CD4-positive, alpha-beta T cell treated with Interleukin-2 at 100 ng/mL for 4 hours (primary cell): Measurements from ENCODE around the gene ACER1.
"Not testable (repeated sequence)": the region's sequence is repeated elsewhere in the genome, so short reads cannot be mapped to it uniquely, and the experiment has no call there.

ENCODE experiments used
- DNase-seq: peaks from one replicate; pipeline ENCODE4 v3.0.0-alpha.2; 2020; ENCODE audit warnings: low spot score

Gene ACER1

DNA sequence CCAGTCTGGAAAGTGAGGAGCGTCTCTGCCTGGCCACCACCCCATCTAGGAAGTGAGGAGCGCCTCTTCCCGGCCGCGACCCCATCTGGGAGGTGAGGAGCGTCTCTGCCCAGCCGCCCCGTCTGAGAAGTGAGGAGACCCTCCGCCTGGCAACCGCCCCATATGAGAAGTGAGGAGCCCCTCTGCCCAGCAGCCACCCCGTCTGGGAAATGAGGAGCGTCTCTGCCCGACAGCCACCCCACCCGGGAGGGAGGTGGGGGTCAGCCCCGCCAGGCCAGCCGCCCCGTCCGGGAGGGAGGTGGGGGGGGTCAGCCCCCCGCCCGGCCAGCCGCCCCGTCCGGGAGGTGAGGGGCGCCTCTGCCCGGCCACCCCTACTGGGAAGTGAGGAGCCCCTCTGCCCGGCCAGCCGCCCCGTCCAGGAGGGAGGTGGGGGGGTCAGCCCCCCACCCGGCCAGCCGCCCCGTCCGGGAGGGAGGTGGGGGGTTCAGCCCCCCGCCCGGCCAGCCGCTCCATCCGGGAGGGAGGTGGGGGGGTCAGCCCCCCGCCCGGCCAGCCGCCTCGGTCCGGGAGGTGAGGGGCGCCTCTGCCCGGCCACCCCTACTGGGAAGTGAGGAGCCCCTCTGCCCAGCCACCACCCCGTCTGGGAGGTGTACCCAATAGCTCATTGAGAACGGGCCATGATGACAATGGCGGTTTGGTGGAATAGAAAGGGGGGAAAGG, 22.1 kb upstream of the ACER1 start:
- not testable (repeated sequence) for DNase-seq

DNA sequence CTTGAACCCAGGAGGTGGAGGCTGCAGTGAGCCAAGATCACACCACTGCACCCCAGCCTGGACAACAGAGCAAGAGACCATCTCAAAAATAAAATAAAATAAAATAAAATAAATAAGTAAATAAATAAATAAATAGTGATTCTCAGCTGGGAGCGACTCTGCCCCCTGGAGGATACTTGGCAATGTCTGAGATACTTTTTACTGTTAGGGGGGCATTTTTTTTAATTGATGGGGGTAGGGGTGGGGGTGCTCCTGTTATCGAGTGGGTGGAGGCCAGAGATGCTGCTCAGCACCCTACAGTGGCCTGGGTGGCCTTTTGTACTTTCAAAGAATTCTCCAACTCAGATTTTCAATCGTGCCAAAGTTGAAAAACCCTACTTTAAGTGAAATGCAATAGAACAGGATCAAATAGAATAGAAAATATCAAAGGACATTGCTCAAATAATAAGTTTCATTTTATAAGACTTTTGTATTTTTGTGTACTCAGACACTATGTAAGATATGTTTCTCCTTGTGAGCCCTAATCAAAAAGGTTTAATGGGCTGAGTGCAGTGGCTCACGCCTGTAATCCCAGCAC, 20.8 kb upstream of the ACER1 start:
- DNase-seq = no peak

DNA sequence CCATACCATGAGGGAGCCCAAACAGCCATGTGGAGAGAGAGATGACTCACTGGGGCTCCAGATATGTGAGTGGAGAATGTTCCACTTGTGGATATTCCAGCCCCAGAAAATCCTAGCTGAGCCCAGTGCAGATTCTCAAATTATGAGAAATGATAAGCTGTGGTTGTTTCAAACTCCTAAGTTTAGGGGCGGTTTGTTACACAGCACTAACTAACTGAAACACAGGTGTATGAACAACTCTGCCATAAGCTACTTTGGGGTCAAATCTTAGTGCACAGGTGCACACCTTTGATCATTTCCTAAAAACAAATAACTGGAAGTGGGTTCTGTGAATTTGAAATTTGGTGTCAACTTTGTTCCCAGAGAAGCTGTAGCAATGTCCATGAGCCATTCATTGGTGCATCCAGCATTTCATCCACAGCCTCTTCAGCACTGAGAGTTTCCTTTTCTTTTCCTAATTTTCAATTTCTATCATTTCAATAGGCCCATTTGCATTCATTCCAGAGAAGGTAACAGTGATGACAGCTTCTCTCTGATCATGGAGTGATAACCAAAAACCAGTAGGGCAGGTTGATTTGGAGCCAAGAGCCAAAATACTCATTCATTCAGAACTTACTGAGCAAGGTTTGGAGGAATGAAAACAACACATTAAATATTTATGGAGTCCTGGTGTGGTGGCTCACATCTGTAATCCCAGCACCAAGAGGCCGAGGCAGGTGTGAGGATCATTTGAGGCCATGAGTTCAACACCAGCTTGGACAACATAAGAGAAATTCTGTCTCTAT, 19.2 kb upstream of the ACER1 start:
- no peak for DNase-seq

DNA sequence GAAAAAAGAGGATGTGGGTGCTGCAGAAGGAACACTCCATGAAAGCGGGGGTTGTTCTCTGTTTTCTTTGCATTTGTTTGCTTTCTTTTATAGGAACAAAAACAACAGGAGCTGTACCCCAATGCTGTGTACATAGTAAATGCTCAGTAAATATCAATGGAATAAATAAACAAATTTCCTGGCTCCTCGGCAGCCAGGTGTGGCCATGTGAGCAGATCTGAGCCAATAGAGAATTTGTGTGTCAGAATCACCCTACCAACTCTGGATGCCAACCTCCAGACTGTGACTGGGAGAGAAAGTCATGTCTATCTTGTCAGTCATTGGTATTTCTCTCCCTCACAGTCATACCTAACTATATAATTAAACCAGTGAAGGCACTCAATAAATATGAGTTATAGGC, 17.3 kb upstream of the ACER1 start:
- DNase-seq = no peak

DNA sequence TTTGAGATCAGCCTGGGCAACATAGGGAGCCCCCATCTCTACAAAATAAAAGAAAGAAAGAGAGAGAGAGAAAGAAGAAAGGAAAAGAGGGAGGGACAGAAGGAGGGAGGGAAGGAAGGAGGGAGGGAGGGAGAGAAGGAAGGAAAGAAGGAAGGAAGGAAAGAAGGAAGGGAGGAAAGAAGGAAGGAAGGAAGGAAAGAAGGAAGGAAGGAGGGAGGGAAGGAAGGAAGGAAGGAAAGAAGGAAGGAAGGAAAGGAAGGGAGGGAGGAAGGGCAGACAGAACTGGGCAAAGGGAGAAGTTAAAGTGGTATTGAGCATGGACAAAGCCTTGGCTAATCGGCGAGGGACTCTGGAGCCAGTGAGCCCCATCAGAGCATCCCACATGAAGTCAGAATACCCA, 15.9 kb upstream of the ACER1 start:
- DNase-seq = not testable (repeated sequence)

DNA sequence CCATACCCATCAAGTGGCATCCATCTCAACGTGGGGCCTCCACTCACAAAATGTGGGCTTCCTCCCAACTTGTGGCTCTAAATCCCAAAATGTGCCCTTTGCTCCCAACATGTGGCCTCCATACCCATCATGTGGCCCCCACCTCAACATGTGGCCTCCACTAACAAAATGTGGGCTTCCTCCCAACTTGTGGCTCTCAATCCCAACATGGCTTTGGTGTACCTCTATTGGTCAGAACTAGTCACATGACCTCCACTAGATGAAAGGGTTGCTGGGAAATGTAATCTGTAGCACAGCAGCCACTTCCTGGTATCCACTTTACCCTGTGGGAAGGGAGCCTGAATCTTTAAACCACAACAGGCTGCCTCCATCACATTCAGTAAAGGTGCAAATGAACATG, 10.1 kb upstream of the ACER1 start:
- no peak for DNase-seq

DNA sequence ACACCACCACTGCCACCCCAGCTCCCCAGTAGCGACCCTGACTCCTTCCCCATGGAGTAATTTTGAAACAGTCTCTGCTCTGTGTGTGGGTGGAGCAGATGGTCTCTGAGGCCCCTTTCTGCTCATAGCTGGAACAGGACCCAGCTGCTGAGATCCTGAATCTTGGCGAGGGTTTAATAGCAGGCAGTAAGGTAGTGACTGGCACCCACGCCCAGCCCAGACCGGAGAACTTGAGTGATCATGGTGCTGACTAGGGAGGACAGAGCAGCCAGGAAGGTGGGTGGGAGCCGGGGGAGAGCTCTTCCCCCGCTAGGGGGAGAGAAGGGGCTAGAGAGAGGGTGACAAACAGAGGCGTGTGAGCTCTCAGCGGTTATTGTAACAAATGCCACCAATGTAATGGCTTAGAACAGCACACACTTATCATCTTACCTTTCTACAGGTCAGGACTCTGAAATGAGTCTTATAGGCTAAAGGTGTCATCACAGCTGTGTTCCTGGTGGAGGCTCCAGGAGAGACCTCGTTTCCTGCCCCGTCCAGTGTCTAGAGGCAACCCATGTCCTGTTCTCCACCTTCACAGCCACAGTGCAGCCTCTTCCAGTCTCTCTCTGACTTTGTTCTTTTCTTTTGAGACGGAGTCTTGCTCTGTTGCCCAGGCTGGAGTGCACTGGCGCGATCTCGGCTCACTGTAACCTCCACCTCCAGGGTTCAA, 7.2 kb upstream of the ACER1 start:
- no peak for DNase-seq

DNA sequence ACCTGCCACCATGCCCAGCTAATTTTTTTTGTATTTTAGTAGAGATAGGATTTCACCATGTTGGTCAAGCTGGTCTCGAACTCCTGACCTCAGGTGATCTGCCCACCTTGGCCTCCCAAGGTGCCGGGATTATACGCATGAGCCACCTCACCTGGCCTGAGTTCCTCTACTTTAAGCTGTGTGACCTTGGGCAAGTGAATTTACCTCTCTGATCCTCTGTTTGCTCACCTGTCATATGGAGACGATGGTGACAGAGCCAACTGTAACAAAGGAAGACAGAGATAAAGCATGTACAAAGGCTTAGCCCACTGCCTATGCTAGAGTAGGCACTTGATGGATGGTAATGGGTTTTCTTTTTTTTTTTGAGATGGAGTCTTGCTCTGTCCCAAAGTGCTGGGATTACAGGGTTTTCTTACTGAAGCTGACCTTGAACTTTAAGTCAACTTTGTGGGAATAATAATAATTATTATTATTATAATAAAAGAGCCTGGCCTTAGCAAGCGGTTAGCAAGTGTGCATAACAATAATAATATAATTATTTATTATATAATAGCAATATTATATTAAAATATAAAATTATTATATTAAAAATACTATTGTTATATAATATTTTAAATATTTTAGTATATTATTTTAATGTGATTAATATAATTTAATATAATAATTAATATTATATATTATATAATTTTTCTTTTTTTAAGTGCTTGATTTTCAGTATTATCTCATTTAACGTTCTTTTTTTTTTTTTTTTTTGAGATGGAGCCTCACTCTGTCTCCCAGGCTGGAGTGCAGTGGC, 1.3 kb upstream of the ACER1 start:
- no peak for DNase-seq

DNA sequence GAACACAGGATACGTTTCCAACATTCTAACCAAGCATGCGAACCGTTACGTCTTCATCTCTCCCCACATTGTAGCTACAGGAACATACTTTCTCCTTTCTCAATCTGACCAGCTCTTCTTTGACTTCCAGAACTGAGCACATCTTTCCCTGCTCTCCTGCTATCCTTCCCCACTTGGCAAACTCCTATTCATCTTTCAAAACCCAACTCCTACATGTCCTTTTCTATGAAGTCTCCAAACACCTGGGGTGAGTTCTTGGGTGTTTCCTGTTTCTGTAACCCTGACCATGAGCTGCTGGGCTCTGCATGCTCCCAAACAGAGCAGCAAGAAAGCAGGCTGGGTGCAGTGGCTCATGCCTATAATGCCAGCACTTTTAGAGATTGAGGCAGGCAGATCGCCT, 6.6 kb downstream of the ACER1 start:
- DNase-seq = no peak

DNA sequence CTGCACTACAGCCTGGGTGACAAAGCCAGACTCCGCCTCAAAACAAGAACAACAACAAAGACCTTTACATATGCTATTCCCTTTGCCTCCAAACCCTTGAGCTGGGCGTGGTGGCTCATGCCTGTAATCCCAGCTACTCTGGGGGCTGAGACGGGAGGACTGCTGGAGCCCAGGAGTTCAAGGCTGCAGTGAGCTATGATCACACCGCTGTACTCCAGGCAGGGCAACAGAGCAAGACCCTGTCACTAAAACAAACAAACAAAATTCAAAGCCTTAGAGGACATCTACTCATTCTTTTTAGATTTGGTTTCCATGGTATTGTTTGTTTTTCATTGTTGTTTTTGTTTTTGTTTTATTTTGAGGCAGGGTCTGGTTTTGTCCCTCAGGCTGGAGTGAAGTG, 7.8 kb downstream of the ACER1 start:
- no peak for DNase-seq

DNA sequence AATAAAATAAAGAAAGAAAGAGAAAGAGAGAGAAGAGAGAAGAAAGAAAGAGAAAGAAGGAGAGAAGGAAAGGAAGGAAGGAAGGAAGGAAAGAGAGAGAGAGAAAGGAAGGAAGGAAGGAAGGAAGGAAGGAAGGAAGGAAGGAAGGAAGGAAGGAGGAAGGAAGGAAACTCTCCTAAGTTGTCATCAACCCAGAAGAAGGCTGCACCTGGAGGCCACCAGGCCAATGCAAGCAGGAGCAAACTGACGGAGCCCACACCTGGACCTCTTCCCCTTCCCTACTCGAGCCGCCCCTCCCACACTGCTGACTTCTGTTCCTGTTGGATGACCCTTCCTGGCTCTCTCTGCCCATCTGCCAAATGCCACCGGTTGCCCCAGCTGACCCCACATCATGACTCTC, 8.7 kb downstream of the ACER1 start:
- no peak for DNase-seq

DNA sequence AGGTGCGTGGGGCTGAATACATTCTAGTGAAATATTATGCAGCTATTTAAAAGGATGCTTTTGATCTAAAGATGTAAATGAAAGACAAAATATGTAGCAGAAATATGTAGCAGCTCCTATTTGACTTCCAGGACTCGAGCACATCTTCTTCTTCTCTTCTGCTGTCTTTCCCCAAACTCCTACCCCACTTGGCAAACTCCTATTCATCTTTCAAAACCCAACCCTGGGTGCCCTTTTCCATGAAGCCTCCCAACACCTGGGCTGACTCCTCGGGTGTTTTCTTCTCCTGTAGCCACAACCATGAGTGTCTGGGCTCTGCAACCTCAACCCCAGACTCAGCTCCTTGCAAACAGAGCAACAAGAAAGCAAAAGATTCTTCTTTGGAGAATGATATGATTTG, 11.1 kb downstream of the ACER1 start:
- no peak for DNase-seq

DNA sequence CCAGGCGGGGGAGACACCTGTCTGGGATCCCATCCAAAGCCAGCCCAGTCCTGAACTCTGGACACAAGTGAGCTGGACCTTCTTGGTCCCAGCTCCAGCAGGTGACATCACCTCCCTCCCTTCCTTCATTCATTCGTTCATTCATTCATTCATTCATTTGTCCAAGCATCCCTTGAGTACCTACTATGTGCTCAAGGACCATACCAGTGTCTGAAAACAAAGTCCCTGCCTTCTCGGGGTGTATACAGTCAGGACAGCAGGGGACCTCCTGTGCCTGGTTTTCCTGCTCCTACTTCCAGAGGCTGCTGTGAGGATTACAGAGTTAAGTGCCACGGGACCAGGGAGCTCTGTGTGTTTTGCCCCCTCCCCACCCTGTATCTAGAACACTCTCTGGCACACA, 14.0 kb downstream of the ACER1 start:
- DNase-seq = no peak

DNA sequence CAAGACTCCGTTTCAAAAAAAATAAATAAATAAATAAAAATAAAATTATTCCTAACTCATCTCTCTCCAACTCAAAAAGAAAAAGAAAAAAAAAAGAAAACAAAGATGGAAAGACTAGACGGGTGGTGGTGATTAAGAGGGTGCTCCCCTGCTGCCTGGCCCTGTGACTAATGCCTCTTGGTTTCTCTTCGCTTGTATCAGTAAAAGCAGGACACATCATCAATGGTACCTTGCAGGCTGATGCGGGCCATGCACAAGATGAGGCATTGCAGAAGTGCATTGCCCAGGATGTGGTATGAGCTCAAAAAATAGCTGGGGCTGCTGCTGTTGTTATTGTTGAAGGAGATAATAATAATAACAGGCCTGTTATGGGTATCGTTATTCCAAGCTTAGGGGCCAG, 14.6 kb downstream of the ACER1 start:
- DNase-seq = no peak

DNA sequence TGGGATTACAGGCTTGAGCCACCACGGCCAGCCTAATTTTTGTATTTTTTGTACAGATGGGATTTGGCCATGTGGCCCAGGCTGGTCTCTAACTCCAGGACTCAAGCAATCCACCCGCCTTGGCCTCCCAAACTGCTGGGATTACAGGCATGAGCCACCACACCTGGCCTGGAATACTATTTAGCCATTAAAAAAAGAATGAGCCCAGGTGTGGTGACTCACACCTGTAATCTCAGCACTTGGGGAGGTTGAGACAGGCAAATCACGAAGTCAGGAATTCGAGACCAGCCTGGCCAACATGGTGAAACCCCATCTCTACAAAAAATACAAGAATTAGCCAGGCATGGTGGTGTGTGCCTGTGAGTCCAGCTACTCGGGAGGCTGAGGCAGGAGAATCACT, 17.8 kb downstream of the ACER1 start:
- not testable (repeated sequence) for DNase-seq

DNA sequence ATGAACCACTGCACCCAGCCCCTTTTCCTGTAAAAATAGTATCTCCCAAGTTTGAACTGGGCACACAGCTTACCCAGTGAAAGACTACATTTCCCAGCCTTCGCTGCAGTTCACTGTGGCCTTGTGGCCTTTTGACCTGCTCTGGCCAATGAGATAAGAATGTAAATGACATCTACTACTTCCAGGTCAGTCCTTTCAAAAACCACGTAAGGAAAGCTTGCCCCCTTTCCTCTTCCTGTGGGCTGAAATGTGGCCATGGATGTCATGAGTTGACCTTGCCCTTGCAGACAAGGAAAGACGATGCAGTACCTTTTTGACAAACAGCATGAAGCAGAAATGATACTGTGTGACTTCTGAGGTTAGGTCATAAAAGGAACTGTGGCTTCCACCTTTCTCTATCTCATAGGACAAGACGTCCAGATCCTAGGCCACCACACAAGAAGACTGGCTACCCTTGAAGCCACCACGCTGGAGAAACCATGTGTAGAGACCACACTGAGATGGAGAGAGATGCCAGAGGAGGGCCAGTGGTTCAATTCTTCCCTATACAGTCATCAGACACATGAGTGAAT, 19.9 kb downstream of the ACER1 start:
- DNase-seq = no peak

DNA sequence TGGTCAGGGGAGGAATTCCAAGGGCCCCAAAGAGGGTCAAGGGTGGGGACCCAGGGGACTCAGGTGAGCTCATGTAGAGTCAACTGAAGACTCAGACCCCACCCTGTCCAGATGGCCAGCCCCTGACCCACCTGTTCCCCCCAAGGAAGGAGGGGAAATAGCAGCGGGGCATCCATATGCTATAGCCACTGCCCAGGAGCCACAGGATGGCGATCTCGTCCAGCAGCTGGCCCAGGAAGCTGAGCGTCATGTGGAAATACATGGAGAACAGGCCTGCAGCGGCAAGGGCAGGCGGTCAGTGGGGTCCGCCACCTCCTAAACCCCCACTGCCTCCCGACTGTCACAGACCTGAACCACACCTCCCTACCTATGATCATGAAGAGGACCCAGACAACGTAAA, 21.4 kb downstream of the ACER1 start:
- DNase-seq = no peak

DNA sequence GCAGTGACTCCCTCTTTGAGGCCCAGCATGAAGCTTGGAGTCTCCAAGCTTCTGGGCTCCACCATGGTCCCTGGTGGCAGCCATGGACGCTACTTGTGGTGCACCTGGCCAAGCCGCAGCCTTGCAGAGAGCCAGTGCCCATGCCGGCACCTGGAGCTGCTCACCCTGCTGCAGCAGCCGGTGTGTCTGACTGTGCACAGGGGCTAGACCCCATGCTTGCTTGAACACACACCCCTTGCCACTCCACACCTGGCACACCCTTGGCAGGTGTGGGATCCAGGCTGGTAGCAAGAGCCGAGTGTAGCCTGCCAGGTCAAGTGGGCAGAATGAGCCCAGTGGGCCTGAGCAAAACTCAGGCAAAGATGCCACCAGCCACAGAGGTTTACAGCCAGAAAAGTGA, 35.0 kb downstream of the ACER1 start:
- DNase-seq = no peak

DNA sequence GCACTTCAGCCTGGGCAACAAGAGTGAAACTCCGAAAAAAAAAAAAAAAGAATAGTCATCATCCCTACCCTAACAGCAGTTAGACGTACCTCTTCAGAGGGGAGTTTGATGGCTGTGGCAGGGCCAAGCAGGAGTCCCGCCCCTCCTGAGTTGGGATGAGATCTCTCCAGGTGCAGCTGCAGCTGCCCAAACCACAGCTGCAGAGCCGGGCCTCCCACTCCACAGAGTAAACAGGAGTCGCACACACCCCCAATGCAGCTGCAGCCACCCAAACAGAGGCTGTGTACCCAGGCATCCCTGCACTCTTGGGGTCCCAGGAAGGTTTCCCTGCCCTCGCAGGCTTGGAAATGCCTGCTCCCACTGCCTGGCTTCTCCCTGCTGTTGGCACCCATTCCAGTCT, 36.2 kb downstream of the ACER1 start:
- DNase-seq = no peak

DNA sequence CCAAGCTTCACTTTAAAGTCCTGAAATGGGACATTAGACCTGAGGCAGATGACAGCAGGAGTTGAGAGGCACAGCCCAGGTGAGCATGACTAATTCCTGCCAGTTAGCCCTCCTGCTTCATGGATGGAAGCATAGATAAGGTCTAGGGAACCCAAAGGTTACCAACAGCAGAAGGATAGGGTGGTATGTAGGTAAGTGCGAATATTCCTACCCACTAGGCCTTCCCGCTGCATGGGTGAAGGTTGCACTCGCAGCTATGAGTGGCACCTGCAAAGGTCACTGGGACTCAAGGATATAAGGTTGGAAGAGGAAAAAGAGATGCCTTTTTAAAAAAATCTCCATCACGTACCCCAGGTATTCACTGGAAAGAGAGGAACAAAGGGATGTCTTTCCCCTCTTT, 41.4 kb downstream of the ACER1 start:
- no peak for DNase-seq

DNA sequence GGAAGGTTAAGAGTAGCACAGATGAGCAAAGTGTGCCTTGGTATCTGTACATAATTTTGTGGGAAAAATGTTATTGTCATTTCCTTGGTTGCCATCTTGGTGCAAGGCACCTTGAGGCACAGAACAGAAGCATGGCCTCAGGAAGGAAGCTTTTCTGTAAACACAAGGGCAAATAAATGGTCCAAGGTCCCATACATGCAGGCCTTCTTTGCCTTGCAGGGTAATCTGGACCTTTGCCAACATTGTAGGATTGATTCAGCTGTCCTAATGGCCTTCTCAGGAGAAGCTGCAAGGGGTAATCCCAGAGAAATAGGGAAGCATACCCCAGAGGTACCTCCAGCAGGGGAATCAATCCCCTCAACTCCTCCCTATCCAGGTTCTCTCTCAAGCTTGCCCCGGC, 44.7 kb downstream of the ACER1 start:
- DNase-seq = no peak
